ENCODE data around the gene SPEM3.

SPEM3 gene

GRCh38 chr17:7403977-7404736, 24.5 kb upstream of the SPEM3 start, which contains the start of gene TMEM256:
TSS of gene TMEM256 (minus strand) at chr17:7404097. CDS start at chr17:7404084, 13 bp downstream.
- peak; percentile 96 for DNase-seq

GRCh38 chr17:7404737-7405349, 23.8 kb upstream of the SPEM3 start:
- DNase-seq: peak; percentile 72

- no peak for DNase-seq
These were observed 23.1 kb upstream of the SPEM3 start for GRCh38 chr17:7405350-7406234.

GRCh38 chr17:7406235-7406825, 22.3 kb upstream of the SPEM3 start:
- DNase-seq: no peak

GRCh38 chr17:7407082-7407481, 21.6 kb upstream of the SPEM3 start:
- DNase-seq: no peak

- DNase-seq: no peak
These were observed 21.0 kb upstream of the SPEM3 start, which contains the start of gene NLGN2 for GRCh38 chr17:7407485-7408251. TSS of gene NLGN2 (plus strand) at chr17:7407845. CDS start at chr17:7408256, 411 bp downstream.

- DNase-seq: peak; percentile 25
These were observed 20.4 kb upstream of the SPEM3 start for GRCh38 chr17:7408252-7408727.

- DNase-seq: no peak
These were observed 19.8 kb upstream of the SPEM3 start for GRCh38 chr17:7408863-7409262.

- DNase-seq: no peak
These were observed 18.9 kb upstream of the SPEM3 start for GRCh38 chr17:7409716-7410115.

- peak; percentile 17 for DNase-seq
These were observed 17.8 kb upstream of the SPEM3 start for GRCh38 chr17:7410634-7411426.

- no peak for DNase-seq
These were observed 17.3 kb upstream of the SPEM3 start for GRCh38 chr17:7411427-7411750.

GRCh38 chr17:7413346-7413985, 15.2 kb upstream of the SPEM3 start:
- no peak for DNase-seq

GRCh38 chr17:7414837-7415236, 13.8 kb upstream of the SPEM3 start:
- no peak for DNase-seq

- DNase-seq: no peak
These were observed 12.9 kb upstream of the SPEM3 start for GRCh38 chr17:7415784-7416183.

- no peak for DNase-seq
These were observed 12.3 kb upstream of the SPEM3 start for GRCh38 chr17:7416323-7416722.

- DNase-seq: no peak
These were observed 11.5 kb upstream of the SPEM3 start for GRCh38 chr17:7417056-7417655.

GRCh38 chr17:7418472-7419152, 10.0 kb upstream of the SPEM3 start:
- no peak for DNase-seq

GRCh38 chr17:7419819-7420610, 8.6 kb upstream of the SPEM3 start, which contains the start of gene SPEM1:
TSS of gene SPEM1 (plus strand) at chr17:7420324. CDS start at chr17:7420385, 61 bp downstream.
- DNase-seq: no peak

- DNase-seq: no peak
These were observed 7.5 kb upstream of the SPEM3 start for GRCh38 chr17:7421186-7421585.

Measured in activated CD4-positive, alpha-beta T cell treated with anti-CD3 and anti-CD28 coated beads for 48 hours (primary cell).